ENCODE measurements around the gene TIGIT.

Gene TIGIT

GRCh38 chr3:114328345-114328744 is 34.5 kb downstream of the TIGIT start:
- TF ChIP-seq CTCF (IDR thresholded peaks at IDR 0.05; ENCODE audit: unreplicated experiment in 3 of 3): no peak
- no peak overlapping the region for H3K4me3 Mint-ChIP-seq

GRCh38 chr3:114329823-114330222 is 36.0 kb downstream of the TIGIT start:
- no peak for TF ChIP-seq CTCF (IDR thresholded peaks at IDR 0.05; ENCODE audit: unreplicated experiment in 3 of 3)
- H3K4me1 Mint-ChIP-seq: peaks cover under 1% of the 10 kb centered on the region
- H3K27ac Mint-ChIP-seq: no peak overlapping the region
- H3K4me3 Mint-ChIP-seq: no peak overlapping the region
- peaks cover 28% of the 10 kb centered on the region for H3K36me3 Mint-ChIP-seq (ENCODE audit: low read depth)
- H3K27me3 Mint-ChIP-seq (ENCODE audit: low read depth): no peaks in the 10 kb centered on the region
- H3K9me3 Mint-ChIP-seq: no peaks in the 10 kb centered on the region

More at GRCh38 chr3:114328345-114328744, 34.5 kb downstream of the TIGIT start:
- H3K9me3 Mint-ChIP-seq: no peaks in the 10 kb centered on the region
- H3K4me1 Mint-ChIP-seq: peaks cover 4% of the 10 kb centered on the region
- peaks cover 28% of the 10 kb centered on the region for H3K36me3 Mint-ChIP-seq (ENCODE audit: low read depth)
- no peak overlapping the region for H3K27ac Mint-ChIP-seq
- H3K27me3 Mint-ChIP-seq (ENCODE audit: low read depth): no peaks in the 10 kb centered on the region

GRCh38 chr3:114331007-114331406 is 37.2 kb downstream of the TIGIT start:
- Mint-ChIP-seq H3K27ac (no peak overlapping the region), H3K36me3 (ENCODE audit: low read depth) (peaks cover 29% of the 10 kb centered on the region), H3K4me3 (no peak overlapping the region), H3K4me1 (no peaks in the 10 kb centered on the region), H3K27me3 (ENCODE audit: low read depth) (no peaks in the 10 kb centered on the region), H3K9me3 (no peaks in the 10 kb centered on the region)
- no peak for TF ChIP-seq CTCF (IDR thresholded peaks at IDR 0.05; ENCODE audit: unreplicated experiment in 3 of 3)

- H3K27ac Mint-ChIP-seq: no peak overlapping the region
- H3K4me3 Mint-ChIP-seq: no peak overlapping the region
- peaks cover 34% of the 10 kb centered on the region for H3K36me3 Mint-ChIP-seq (ENCODE audit: low read depth)
- no peaks in the 10 kb centered on the region for H3K9me3 Mint-ChIP-seq
- no peak for TF ChIP-seq CTCF (IDR thresholded peaks at IDR 0.05; ENCODE audit: unreplicated experiment in 3 of 3)
- no peaks in the 10 kb centered on the region for H3K4me1 Mint-ChIP-seq
- no peaks in the 10 kb centered on the region for H3K27me3 Mint-ChIP-seq (ENCODE audit: low read depth)
These were observed 37.9 kb downstream of the TIGIT start for GRCh38 chr3:114331710-114332109.

GRCh38 chr3:114332342-114333179 is 38.7 kb downstream of the TIGIT start:
- Mint-ChIP-seq H3K9me3 (no peaks in the 10 kb centered on the region), H3K27me3 (ENCODE audit: low read depth) (no peaks in the 10 kb centered on the region), H3K36me3 (ENCODE audit: low read depth) (peaks cover 38% of the 10 kb centered on the region), H3K4me1 (no peaks in the 10 kb centered on the region), H3K27ac (no peak overlapping the region), H3K4me3 (no peak overlapping the region)
- TF ChIP-seq CTCF (IDR thresholded peaks at IDR 0.05; ENCODE audit: unreplicated experiment in 3 of 3): no peak
